ENCODE results near the gene TAMALIN.

Gene TAMALIN

DNA sequence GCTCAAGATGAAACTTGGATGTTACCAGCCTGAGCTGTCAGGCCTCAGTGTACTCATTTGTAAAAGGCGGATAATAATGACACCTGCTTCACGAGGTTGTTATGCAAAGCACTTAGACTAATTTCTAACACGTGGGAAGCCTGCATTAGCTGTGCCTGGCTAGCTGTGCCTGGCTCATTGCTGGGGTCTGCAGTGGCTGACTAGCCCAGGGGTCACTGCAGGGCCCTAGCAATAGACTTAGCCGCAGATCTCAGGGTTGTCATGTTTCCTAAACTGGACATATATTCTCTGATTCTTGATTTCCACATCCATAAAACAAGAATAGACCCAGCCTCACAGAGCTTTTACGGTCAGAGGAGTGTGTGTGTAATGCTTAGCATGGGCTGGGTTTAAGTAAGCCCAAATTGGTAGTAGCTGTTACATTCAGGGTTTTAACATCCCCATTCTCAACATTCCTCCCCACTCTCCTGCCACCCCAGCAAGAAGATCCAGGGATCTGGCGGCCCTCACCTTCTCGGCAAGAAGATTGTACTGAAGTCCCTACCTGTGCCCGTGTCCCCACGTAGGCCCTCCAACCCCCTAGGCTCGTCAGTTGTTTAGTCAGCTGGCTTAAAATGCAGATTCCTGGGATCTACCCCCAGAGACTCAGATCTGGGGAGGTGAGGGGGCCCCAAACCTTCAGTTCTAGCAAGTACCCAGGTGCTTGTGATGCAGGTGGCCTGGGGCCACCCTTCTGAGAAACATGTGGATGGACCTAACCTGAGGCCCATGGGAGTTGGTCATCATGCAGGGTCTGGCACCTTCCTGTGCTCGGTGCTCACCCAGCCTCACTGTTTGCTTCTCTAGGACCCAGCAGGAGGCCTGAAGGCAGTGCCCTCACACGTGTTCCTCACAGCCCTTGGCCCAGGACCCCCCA is 53.1 kb downstream of the TAMALIN start:
- Histone ChIP-seq H2AFZ (ENCODE audit: low read length) (no peak overlapping the region), H3K79me2 (ENCODE audit: insufficient read depth, low read length) (no peaks in the 10 kb centered on the region), H4K20me1 (ENCODE audit: insufficient read depth, low read length, poor library complexity, severe bottlenecking) (no peaks in the 10 kb centered on the region), H3K4me3 (ENCODE audit: low read length, poor library complexity, severe bottlenecking) (no peak overlapping the region), H3K9ac (ENCODE audit: low read depth, low read length, poor library complexity, severe bottlenecking) (no peak overlapping the region), H3K4me2 (ENCODE audit: low read depth, low read length, poor library complexity, severe bottlenecking) (no peak overlapping the region), H3F3A (ENCODE audit: low read depth) (no peaks in the 10 kb centered on the region), H3K9me2 (replicated peaks; ENCODE audit: low read depth, low read length) (no peaks in the 10 kb centered on the region), H3K9me3 (ENCODE audit: insufficient read depth, low read depth, low read length) (no peaks in the 10 kb centered on the region), H3K36me3 (ENCODE audit: insufficient read depth, low read length) (no peaks in the 10 kb centered on the region), H3K4me1 (ENCODE audit: insufficient read depth, low read length, poor library complexity, severe bottlenecking) (no peaks in the 10 kb centered on the region), H3K27me3 (ENCODE audit: insufficient read depth, low read length, poor library complexity, severe bottlenecking) (no peaks in the 10 kb centered on the region)
- TF ChIP-seq, protein P1, sequence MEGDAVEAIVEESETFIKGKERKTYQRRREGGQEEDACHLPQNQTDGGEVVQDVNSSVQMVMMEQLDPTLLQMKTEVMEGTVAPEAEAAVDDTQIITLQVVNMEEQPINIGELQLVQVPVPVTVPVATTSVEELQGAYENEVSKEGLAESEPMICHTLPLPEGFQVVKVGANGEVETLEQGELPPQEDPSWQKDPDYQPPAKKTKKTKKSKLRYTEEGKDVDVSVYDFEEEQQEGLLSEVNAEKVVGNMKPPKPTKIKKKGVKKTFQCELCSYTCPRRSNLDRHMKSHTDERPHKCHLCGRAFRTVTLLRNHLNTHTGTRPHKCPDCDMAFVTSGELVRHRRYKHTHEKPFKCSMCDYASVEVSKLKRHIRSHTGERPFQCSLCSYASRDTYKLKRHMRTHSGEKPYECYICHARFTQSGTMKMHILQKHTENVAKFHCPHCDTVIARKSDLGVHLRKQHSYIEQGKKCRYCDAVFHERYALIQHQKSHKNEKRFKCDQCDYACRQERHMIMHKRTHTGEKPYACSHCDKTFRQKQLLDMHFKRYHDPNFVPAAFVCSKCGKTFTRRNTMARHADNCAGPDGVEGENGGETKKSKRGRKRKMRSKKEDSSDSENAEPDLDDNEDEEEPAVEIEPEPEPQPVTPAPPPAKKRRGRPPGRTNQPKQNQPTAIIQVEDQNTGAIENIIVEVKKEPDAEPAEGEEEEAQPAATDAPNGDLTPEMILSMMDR (conservative IDR thresholded peaks at IDR 0.05; ENCODE audit: low read length) = no peak
- TF ChIP-seq EZH2phosphoT487 (IDR thresholded peaks at IDR 0.05; ENCODE audit: borderline replicate concordance) = no peak

GRCh38 chr12:52060498-52061177 is 53.9 kb downstream of the TAMALIN start:
- no peak overlapping the region for H3K4me2 ChIP-seq (ENCODE audit: low read depth, low read length, poor library complexity, severe bottlenecking)
- no peak overlapping the region for H3K4me3 ChIP-seq (ENCODE audit: low read length, poor library complexity, severe bottlenecking)
- H3K36me3 ChIP-seq (ENCODE audit: insufficient read depth, low read length) = no peaks in the 10 kb centered on the region
- H3K4me1 ChIP-seq (ENCODE audit: insufficient read depth, low read length, poor library complexity, severe bottlenecking) = no peaks in the 10 kb centered on the region
- H3F3A ChIP-seq (ENCODE audit: low read depth) = no peaks in the 10 kb centered on the region
- H4K20me1 ChIP-seq (ENCODE audit: insufficient read depth, low read length, poor library complexity, severe bottlenecking) = no peaks in the 10 kb centered on the region
- H3K27me3 ChIP-seq (ENCODE audit: insufficient read depth, low read length, poor library complexity, severe bottlenecking) = no peaks in the 10 kb centered on the region
- H3K79me2 ChIP-seq (ENCODE audit: insufficient read depth, low read length) = no peaks in the 10 kb centered on the region
- H3K9me3 ChIP-seq (ENCODE audit: insufficient read depth, low read depth, low read length) = no peaks in the 10 kb centered on the region
- H3K9me2 ChIP-seq (replicated peaks; ENCODE audit: low read depth, low read length) = no peaks in the 10 kb centered on the region
- TF ChIP-seq, protein P1 (conservative IDR thresholded peaks at IDR 0.05; ENCODE audit: low read length) = no peak
- no peak for TF ChIP-seq EZH2phosphoT487 (IDR thresholded peaks at IDR 0.05; ENCODE audit: borderline replicate concordance)
- H2AFZ ChIP-seq (ENCODE audit: low read length) = no peak overlapping the region
- no peak overlapping the region for H3K9ac ChIP-seq (ENCODE audit: low read depth, low read length, poor library complexity, severe bottlenecking)

DNA sequence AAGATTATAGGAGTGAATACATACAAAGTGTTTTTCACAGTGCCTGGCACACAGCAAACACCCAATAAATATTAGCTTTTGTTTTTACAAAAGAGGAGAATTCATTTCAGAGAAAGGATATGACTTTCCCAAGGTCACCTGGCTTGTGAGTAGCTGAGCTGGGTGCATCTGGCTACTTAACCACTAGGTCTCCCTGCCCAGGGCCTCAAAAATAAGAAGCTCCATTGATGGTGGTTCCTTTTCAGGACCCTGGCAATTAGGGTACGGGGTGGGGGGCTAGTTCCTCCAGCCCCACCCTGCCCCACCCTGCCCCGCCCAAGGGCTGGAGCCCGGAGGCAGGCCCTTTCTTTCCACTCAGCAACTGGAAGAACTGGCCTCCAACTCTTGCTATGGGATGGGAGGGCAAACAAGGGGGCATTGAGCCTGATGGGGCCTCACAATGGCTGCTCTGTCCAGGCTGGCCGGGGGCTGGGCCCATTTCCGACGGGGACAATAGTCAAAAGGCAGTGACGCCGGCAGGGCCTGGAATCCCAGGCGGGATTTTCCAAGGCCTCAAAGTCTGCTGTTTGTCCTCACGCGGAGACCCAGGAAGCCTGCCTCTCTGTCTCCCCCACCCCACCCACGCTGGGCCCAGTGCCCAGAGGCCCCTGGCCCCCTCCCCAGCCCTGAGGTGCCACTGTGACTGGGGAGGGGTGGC is 54.9 kb downstream of the TAMALIN start:
- Histone ChIP-seq H3K9me2 (replicated peaks; ENCODE audit: low read depth, low read length) (no peaks in the 10 kb centered on the region), H3K9ac (ENCODE audit: low read depth, low read length, poor library complexity, severe bottlenecking) (no peak overlapping the region), H3K27me3 (ENCODE audit: insufficient read depth, low read length, poor library complexity, severe bottlenecking) (no peaks in the 10 kb centered on the region), H3K4me2 (ENCODE audit: low read depth, low read length, poor library complexity, severe bottlenecking) (no peak overlapping the region), H2AFZ (ENCODE audit: low read length) (no peak overlapping the region), H3K4me3 (ENCODE audit: low read length, poor library complexity, severe bottlenecking) (no peak overlapping the region), H3K79me2 (ENCODE audit: insufficient read depth, low read length) (no peaks in the 10 kb centered on the region), H3F3A (ENCODE audit: low read depth) (no peaks in the 10 kb centered on the region), H3K9me3 (ENCODE audit: insufficient read depth, low read depth, low read length) (no peaks in the 10 kb centered on the region), H3K4me1 (ENCODE audit: insufficient read depth, low read length, poor library complexity, severe bottlenecking) (peaks cover 4% of the 10 kb centered on the region), H3K36me3 (ENCODE audit: insufficient read depth, low read length) (no peaks in the 10 kb centered on the region), H4K20me1 (ENCODE audit: insufficient read depth, low read length, poor library complexity, severe bottlenecking) (no peaks in the 10 kb centered on the region)
- TF ChIP-seq, protein P1 (conservative IDR thresholded peaks at IDR 0.05; ENCODE audit: low read length) = no peak
- no peak for TF ChIP-seq EZH2phosphoT487 (IDR thresholded peaks at IDR 0.05; ENCODE audit: borderline replicate concordance)
